NCI-H510A treated with DMSO at 0.1 percent for 48 hours (cell line): Measurements from ENCODE around the gene TLE2.
"Not testable (repeated sequence)": the region's sequence is repeated elsewhere in the genome, so short reads cannot be mapped to it uniquely, and the experiment has no call there.

Experiments
- DNase-seq: peaks from one replicate; lab custom pipeline; 2025; lab: John Stamatoyannopoulos, UW

TLE2 gene

GRCh38 chr19:2982983-2983350 lies 46.1 kb downstream of the TLE2 start:
- DNase-seq: peak; percentile 4

DNA sequence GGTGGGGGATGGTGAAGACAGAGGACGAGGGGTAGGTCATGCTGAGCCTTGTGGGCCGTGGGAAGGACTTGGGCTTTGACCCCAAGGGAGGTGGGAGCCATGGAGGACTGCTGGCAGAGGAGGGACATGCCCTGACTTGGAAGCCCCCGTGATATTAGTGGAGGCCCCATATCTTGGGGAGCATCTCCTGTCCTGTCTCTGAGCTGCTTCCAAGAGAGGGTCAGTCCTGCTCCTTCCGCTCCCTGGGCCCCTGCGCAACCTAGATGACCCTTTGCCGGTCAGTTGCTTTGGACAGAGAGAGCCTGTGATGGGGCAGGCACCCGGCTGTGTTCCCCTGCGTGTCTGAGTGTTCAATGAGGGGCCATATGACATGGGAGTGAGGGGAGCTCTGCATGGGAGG lies 46.5 kb downstream of the TLE2 start:
- DNase-seq: no peak

DNA sequence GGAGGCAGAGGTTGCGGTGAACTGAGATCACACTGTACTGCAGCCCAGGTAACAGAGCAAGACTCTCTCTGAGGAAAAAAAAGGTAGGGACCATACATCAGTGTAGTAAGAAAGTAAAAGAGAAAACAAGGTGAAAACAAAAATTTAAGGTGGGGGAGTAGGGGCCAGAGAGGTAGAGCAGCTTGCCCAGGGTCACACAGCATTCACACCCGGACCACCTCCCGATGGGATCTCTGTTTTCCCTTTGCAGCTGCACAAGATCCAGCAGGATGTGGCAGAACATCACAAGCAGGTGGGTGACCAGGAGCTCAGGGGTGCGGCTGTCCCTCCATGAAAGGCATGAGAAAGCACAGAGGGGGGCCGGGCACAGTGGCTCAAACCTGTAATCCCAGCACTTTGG lies 47.2 kb downstream of the TLE2 start:
- DNase-seq: no peak

GRCh38 chr19:2978772-2979171 lies 50.3 kb downstream of the TLE2 start:
- no peak for DNase-seq

DNA sequence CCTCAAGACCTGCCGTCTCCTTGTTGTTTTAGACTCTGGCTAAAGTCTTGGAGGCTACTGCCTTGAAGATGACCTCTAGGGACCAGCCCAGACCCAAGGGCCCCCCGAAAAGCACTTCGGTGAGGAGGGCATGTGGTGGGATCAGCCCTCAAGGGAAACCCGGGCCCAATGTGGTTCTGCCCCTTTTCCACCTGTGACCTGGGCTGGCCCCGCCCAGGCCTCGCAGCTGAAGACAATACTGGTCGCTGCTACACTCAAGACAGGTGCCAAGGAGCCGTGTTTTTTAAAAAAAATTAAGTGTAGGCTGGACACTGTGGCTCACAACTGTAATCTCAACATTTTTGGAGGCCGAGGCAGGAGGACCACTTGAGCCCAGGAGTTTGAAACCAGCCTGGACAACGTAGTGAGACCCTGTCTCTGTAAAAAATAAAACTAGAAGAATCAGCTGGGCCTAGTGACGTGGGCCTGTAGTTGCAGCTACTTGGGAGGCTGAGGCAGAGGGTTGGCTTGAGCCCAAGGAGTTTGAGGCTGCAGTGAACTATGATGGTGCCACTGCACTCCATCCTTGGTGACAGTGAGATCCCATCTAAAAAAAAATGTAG lies 50.8 kb downstream of the TLE2 start:
- no peak for DNase-seq

DNA sequence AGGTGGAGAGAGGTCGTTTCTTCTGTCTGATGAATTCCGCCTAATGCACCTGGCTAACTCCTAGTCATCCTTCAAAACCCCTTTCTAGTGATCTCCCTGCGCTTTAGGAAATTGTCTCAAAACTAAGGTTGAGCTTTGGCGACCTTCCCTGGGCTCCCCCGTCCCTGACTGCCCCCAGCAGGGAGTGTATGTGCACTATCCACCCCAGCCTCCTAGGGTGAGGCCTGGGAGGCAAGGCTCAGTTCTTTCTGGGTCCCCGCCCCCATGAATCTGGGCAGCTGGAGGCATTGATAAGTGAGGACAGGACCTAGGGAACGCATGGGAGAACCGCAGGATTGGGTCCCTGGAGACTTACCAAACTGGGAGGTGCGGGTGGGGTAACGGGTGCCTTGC lies 51.3 kb downstream of the TLE2 start:
- DNase-seq: no peak

DNA sequence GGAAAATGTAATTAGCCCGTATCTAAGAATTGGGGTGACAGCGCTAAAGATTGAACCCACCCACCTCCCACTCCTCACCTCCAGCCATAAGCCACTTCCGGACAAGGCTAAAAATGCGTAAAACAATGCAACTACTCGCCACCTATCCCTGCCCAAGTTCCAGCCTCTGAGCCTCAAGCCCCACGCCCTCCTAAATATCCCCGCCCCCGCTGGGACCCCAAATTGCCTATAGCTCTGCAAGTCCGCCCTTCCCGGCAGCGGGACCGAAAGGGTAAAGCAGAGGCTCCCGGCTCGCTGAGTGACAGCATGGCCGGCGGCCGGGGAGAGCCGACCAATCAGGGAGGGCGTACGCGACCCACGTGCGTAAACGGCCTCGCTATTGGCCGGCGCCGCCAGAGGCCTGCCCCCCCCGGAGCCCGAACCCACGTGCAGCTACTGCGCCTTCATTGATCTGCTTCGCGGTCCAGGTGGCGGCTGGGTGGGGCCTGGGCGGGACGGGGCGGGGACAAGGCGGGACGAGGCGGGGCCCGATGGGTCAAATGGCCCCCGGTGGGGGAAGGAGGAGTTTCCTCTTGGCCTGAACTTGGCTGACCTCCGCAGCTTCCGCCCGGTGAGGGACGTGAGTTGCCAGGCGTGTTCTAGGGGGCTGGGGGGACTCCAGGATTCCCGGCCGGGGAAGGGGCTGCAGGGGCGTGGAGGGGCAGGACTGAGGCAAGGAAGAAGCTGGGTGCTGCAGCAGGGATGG lies 51.9 kb downstream of the TLE2 start, which contains the start of gene TLE6:
Gene TLE6, plus strand, starts transcription at position 564 of the 745 bp plus-strand sequence. CDS start 670 bp downstream, outside the sequence.
- DNase-seq: peak; percentile 81

GRCh38 chr19:2976609-2977000 lies 52.5 kb downstream of the TLE2 start:
- no peak for DNase-seq

DNA sequence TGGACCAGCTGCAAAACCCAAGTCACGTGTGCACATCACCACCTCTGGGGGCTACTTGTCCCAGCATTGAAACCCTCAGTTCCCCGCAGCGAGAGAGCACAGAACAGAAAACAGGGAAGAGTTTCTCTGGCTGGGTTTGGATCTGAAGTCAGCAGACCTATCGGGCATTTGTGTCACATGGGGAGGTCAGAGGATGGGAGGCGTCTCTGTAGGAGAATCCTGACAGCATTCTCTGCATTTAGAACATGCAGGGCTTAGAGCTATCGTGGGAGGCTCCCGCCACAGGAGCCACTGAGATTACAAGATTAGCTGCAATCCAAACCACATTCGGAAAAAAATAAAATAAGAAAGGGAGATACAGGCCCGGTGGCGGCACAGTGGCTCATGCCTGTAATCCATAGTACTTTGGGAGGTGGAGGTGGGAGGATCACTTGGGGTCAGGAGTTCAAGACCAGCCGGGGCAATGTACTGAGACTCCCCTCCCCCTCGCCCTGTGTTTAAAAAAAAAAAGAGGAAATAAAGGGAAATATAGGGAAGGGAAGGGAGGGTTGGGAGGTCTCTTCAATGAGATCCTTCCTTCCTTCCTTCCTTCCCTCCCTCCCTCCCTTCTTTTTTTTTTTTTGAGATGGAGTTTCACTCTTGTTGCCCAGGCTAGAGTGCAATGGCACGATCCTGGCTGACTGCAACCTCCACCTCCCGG lies 54.6 kb downstream of the TLE2 start:
- DNase-seq: no peak

DNA sequence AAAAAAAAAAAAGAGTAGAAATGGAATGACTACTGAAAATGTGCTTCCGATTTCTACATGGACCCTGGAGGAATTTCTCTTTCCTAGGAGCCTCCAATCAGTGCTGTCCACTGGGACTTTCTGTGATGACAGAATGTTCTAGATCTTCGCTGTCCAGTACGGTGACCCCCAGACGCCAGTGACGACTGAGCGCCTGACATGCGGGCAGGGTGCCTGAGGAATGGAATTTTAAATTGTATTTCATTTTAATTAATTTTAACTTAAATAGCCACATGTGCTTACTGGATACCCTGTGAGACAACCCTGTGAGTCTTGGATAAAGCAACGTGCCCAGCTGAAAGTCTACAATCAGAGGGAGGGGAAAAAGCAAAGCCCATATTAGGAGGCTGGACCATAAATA lies 55.9 kb downstream of the TLE2 start:
- DNase-seq: no peak

DNA sequence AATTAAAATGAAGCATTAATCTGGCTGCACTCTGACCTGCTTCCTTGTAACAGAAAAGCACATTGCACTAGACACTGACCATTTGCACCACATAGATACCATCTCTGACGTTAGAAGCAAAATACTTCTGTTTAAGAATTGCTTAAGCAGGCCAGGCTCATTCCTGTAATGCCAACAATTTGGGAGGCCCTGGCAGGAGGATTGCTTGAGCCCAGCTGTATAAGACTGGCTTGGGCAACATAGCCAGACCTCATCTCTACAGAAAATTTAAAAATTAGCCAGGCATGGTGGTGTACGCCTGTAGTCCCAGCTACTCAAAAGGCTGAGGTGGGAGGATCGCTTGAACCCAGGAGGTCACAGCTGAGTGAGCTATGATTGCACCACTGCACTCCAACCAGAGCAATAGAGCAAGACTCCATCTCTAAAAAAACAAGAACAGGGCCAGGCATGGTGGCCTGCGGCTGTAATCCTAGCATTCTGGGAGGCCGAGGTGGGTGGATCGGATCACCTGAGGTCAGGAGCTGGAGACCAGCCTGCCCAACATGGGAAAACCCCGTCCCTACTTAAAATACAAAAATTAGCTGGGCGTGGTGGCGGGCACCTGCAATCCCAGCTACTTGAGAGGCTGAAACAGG lies 58.8 kb downstream of the TLE2 start:
- DNase-seq: no peak

DNA sequence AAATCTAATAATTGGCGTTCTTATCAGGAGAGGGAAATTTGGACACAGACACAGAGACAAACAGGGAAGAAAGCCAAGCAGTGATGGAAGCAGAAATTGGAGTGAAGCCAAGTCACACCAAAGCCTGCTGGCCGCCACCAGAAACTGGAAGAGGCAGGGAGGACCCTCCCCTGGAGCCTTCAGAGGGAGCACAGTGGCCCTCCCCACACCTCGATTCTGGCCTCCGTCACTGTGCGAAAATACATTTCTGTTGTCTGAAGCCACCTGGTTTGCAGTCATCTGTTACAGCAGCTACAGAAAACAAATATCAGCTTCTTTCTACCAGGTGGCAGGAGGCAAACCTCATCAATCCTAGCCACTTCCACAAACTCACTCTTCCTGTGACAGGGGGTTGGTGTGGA lies 60.0 kb downstream of the TLE2 start:
- peak; percentile 87 for DNase-seq

DNA sequence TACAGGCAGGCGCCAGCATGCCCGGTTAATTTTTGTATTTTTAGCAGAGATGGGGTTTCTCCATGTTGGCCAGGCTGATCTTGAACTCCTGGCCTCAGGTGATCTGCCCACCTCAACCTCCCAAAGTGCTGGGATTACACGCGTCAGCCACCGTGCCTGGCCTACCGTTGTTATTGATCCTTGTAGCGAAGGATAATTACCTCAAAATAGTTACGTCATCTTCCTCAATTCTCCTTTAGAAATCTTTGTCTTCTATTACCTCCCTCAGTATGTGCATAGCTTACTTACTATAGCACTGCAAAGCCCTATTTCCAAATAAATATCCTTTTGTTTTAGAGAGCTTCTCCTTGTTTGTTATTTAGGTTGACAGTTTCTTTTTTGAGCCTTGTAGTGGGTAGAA lies 61.1 kb downstream of the TLE2 start:
- no peak for DNase-seq

DNA sequence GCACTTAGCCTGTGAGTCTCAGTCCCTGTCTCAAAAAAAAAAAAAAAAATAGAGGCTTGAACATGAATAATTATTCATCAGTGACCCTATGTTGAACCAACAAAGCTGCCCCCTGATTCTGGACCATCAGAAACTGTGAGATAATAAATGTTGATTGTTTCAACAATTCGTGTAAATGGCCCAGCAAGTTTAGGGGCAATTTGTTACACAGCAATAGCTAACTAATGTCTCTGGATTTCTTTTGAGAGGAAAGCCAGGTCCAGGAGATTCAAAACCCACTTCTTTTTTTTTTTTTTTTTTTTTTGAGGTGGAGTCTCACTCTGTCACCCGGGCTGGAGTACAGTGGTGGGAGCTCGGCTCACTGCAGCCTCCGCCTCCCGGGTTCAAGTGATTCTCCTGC lies 64.2 kb downstream of the TLE2 start:
- no peak for DNase-seq

GRCh38 chr19:2963631-2964030 lies 65.4 kb downstream of the TLE2 start:
- DNase-seq: not testable (repeated sequence)

- no peak for DNase-seq
Observed at GRCh38 chr19:2963122-2963521, 66.0 kb downstream of the TLE2 start.

GRCh38 chr19:2962018-2962670 lies 66.9 kb downstream of the TLE2 start:
- DNase-seq: peak; percentile 57

- DNase-seq: no peak
Observed at GRCh38 chr19:2960120-2960519, 69.0 kb downstream of the TLE2 start.

DNA sequence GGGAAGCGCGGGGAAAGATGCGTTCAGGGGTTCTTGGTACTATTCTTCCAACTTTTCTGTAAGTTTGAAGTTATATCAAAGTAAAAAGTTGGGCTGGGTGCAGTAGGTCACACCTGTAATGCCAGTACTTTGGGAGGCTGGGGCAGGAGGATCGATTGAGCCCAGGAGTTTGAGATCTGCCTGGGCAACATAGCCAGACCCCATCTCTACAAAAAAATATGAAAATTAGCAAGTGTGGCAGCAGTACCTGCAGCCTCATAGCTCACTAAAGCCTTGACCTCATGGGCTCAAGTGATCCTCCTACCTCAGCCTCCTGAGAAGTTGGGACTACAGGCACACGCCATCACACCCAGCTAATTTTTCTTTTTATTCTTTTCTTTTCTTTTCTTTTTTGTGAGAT lies 71.9 kb downstream of the TLE2 start:
- no peak for DNase-seq

DNA sequence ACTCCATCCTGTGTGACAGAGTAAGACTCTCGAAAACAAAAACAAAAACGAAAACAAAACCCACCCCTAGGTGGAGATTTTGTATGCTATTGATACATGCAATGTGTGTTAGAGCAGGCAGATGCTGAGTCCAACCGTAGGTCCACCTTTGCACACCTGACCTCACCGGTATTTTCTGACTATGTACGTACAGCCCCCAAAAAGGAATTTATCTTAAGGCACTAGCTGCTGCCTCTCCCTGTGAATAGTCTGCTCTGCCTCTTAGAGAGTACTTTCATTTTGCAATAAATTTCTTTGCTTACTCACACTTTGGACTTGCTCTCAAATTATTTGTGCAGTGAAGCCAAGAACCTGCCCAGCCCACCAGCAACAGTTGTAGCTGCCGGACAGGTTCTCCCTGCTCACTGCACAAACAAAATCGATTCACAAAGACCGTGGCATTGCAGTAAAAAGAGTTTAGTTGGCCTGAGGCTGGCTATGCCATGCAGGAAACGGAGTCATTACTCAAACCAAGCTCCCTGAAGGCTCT lies 76.1 kb downstream of the TLE2 start:
- peak; percentile 68 for DNase-seq

DNA sequence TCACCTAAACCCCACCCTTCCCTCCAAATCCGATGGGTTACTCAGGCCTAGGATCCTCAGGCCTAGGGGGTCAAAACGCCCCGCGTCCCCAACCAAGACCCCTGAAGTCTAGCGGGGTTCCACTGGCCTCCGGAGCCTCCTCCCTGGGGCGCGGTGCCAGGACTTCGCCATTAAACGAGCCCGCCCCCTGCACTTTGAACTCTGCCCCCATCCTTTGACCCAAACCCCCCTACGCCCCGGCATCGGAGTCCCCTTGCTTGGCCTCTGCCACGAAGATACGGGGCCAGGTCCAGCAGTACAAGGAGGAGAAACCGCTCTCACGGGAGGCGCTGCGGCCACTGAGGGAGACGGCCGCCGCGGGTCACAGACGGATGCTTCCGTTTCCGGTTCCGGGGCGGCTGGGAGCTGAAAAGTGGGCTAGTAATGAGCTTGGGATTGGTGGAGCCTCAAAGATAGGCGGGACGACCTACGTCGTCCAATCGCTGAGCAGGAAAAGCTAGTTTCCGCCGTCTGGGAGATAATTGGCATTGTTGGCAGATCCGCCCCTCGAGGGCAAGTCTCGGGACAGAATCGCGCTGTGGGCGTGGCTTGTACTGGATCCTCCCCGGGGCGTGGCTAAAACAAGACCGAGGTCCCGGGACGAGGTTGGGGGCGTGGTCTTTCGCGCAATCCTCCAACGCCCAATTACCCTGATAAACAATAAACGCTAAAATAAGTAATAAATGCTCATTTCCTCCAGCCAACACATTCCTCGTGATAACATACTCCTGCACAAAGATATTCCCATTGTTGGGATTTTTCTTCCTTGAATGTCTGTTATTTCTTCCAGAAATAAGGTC lies 78.6 kb downstream of the TLE2 start:
- DNase-seq: peak; percentile 94
